HepG2 (cell line): ENCODE results near the gene JOSD1. TPM values are rescaled to one million over a fixed set of nuclear protein-coding genes. Genes with fewer than 3 reads are reported as not detected.

ENCODE experiments used
- ATAD3A ChIP-seq: sonication (generic); formaldehyde crosslinking; IDR thresholded peaks from 2 replicates; pipeline ENCODE4 v1.4.0; 2020; ENCODE audit warnings: missing genetic modification reagents
- ATM ChIP-seq: fragments of 450-650 bp; IDR thresholded peaks from 2 replicates; pipeline ENCODE4 v1.7.1; 2017; ENCODE audit warnings: mild to moderate bottlenecking, borderline replicate concordance
- GZF1 ChIP-seq: sonication (generic); formaldehyde crosslinking; IDR thresholded peaks from 2 replicates; pipeline ENCODE4 v1.5.1; 2020; ENCODE audit warnings: mild to moderate bottlenecking, missing genetic modification reagents
- RCOR2 ChIP-seq: IDR thresholded peaks from 2 replicates; pipeline ENCODE4 v1.6.1; 2016; ENCODE audit warnings: missing biosample characterization, missing genetic modification reagents
- RXRB ChIP-seq: IDR thresholded peaks from 2 replicates; pipeline ENCODE4 v1.6.1; 2016; ENCODE audit warnings: borderline replicate concordance, missing genetic modification reagents, missing compliant biosample characterization
- SALL2 ChIP-seq: sonication (generic); formaldehyde crosslinking; IDR thresholded peaks from 2 replicates; pipeline ENCODE4 v1.8.1; 2023; ENCODE audit warnings: mild to moderate bottlenecking, missing genetic modification reagents, inconsistent platforms
- ZNF879 ChIP-seq: sonication (generic); formaldehyde crosslinking; IDR thresholded peaks from 2 replicates; pipeline ENCODE4 v1.8.1; 2023; ENCODE audit warnings: missing genetic modification reagents
- polyA plus RNA-seq, 8 experiments: library from polyadenylated mRNA; depleted of rRNA in 3 of 8; stranded (reverse) in 7 of 8; unstranded in 1 of 8; fragments of >200 nt; fragmentation: Illumina TruSeq in 4 of 8; extraction: Trizol in 4 of 8; gene quantifications; 2 replicates each; pipeline versions ENCODE4 v1.2.1 to v1.2.3, GENCODE V29; 2011 to 2016; ENCODE audit warnings: low read depth in 4 of 8, missing spikeins in 1 of 8, mixed read lengths in 1 of 8; ENCODE audit not compliant: insufficient read depth in 1 of 8
- total RNA-seq, 5 experiments: library from RNA; depleted of rRNA; stranded (reverse); fragments of >200 nt; fragmentation: Illumina TruSeq; extraction: Trizol; gene quantifications; 2 replicates each; pipeline ENCODE4 v1.2.3, GENCODE V29; 2016; ENCODE audit warnings: low read depth in 1 of 5
- TF ChIP-seq, protein P1 (sequence below), 2 experiments: fragments of 450-650 bp in 1 of 2; sonication (generic) in 1 of 2; formaldehyde crosslinking in 1 of 2; IDR thresholded peaks; 2 replicates each; pipeline versions ENCODE4 v1.6.1 to v1.8.0; 2016 to 2022; ENCODE audit warnings: antibody characterized with exemption in 1 of 2, mild to moderate bottlenecking in 1 of 2, missing genetic modification reagents in 1 of 2
- TF ChIP-seq, protein P2 (sequence below): fragments of 450-650 bp; IDR thresholded peaks from 2 replicates; pipeline ENCODE4 v1.6.1; 2016
- TF ChIP-seq, protein P3 (sequence below): sonication (generic); formaldehyde crosslinking; IDR thresholded peaks from 2 replicates; pipeline ENCODE4 v1.8.0; 2022; ENCODE audit warnings: mild to moderate bottlenecking, missing genetic modification reagents

JOSD1 gene
- total and polyA plus RNA-seq, 2 of the 13 experiments (the other 11 are each of a cell fraction or from before 2014, with no cell fraction given), result 31.7 to 38.4 TPM

- TF ChIP-seq, protein P1, sequence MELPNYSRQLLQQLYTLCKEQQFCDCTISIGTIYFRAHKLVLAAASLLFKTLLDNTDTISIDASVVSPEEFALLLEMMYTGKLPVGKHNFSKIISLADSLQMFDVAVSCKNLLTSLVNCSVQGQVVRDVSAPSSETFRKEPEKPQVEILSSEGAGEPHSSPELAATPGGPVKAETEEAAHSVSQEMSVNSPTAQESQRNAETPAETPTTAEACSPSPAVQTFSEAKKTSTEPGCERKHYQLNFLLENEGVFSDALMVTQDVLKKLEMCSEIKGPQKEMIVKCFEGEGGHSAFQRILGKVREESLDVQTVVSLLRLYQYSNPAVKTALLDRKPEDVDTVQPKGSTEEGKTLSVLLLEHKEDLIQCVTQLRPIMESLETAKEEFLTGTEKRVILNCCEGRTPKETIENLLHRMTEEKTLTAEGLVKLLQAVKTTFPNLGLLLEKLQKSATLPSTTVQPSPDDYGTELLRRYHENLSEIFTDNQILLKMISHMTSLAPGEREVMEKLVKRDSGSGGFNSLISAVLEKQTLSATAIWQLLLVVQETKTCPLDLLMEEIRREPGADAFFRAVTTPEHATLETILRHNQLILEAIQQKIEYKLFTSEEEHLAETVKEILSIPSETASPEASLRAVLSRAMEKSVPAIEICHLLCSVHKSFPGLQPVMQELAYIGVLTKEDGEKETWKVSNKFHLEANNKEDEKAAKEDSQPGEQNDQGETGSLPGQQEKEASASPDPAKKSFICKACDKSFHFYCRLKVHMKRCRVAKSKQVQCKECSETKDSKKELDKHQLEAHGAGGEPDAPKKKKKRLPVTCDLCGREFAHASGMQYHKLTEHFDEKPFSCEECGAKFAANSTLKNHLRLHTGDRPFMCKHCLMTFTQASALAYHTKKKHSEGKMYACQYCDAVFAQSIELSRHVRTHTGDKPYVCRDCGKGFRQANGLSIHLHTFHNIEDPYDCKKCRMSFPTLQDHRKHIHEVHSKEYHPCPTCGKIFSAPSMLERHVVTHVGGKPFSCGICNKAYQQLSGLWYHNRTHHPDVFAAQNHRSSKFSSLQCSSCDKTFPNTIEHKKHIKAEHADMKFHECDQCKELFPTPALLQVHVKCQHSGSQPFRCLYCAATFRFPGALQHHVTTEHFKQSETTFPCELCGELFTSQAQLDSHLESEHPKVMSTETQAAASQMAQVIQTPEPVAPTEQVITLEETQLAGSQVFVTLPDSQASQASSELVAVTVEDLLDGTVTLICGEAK (IDR thresholded peaks at IDR 0.05), result peak; percentile 87
- TF ChIP-seq, protein P1 (CRISPR knock-in tag; IDR thresholded peaks at IDR 0.05), result peak; percentile 91
- no peak for TF ChIP-seq ZNF879 (CRISPR knock-in tag)
- peak; percentile 41; the same call in 1 of the 2 replicates for TF ChIP-seq RCOR2
- TF ChIP-seq RXRB (CRISPR knock-in tag), result peak; percentile 78
- TF ChIP-seq, protein P2, sequence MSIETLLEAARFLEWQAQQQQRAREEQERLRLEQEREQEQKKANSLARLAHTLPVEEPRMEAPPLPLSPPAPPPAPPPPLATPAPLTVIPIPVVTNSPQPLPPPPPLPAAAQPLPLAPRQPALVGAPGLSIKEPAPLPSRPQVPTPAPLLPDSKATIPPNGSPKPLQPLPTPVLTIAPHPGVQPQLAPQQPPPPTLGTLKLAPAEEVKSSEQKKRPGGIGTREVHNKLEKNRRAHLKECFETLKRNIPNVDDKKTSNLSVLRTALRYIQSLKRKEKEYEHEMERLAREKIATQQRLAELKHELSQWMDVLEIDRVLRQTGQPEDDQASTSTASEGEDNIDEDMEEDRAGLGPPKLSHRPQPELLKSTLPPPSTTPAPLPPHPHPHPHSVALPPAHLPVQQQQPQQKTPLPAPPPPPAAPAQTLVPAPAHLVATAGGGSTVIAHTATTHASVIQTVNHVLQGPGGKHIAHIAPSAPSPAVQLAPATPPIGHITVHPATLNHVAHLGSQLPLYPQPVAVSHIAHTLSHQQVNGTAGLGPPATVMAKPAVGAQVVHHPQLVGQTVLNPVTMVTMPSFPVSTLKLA, result peak; percentile 52
- TF ChIP-seq, protein P3, sequence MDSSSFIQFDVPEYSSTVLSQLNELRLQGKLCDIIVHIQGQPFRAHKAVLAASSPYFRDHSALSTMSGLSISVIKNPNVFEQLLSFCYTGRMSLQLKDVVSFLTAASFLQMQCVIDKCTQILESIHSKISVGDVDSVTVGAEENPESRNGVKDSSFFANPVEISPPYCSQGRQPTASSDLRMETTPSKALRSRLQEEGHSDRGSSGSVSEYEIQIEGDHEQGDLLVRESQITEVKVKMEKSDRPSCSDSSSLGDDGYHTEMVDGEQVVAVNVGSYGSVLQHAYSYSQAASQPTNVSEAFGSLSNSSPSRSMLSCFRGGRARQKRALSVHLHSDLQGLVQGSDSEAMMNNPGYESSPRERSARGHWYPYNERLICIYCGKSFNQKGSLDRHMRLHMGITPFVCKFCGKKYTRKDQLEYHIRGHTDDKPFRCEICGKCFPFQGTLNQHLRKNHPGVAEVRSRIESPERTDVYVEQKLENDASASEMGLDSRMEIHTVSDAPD (CRISPR knock-in tag), result peak; percentile 75; the same call in 1 of the 2 replicates
- TF ChIP-seq GZF1 (CRISPR knock-in tag), result 0 out of 2 replicates have a peak, but pooled peaks have one; percentile 63
- no peak for TF ChIP-seq ATM
- no peak for TF ChIP-seq ATAD3A (CRISPR knock-in tag)
- peak; percentile 94 for TF ChIP-seq SALL2
Observed at GRCh38 chr22:38681582-38682335, 19.0 kb downstream of the JOSD1 start, which contains the start of gene TOMM22 (continued).
